Measurements from ENCODE around the gene TRIM45.

Gene TRIM45

GRCh38 chr1:117128323-117129079 lies 7.0 kb upstream of the TRIM45 start:
- H3K36me3 ChIP-seq = no peaks in the 10 kb centered on the region
- no peaks in the 10 kb centered on the region for H3K4me1 ChIP-seq
- no peaks in the 10 kb centered on the region for H3K9me3 ChIP-seq
- DNase-seq = no peak
- intact Hi-C loops (cut with DNase I; ENCODE audit: low total_unique reads) = loop anchor here (2.0 kb wide), 1 partner anchor 62 kb away; no protein-coding TSS in a partner anchor
- no peak overlapping the region for H3K27ac ChIP-seq
- TF ChIP-seq, protein P1, sequence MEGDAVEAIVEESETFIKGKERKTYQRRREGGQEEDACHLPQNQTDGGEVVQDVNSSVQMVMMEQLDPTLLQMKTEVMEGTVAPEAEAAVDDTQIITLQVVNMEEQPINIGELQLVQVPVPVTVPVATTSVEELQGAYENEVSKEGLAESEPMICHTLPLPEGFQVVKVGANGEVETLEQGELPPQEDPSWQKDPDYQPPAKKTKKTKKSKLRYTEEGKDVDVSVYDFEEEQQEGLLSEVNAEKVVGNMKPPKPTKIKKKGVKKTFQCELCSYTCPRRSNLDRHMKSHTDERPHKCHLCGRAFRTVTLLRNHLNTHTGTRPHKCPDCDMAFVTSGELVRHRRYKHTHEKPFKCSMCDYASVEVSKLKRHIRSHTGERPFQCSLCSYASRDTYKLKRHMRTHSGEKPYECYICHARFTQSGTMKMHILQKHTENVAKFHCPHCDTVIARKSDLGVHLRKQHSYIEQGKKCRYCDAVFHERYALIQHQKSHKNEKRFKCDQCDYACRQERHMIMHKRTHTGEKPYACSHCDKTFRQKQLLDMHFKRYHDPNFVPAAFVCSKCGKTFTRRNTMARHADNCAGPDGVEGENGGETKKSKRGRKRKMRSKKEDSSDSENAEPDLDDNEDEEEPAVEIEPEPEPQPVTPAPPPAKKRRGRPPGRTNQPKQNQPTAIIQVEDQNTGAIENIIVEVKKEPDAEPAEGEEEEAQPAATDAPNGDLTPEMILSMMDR (IDR thresholded peaks at IDR 0.05) = peak; percentile 50 to 51
- H3K27me3 ChIP-seq = no peaks in the 10 kb centered on the region
- H3K4me3 ChIP-seq = no peak overlapping the region

DNA sequence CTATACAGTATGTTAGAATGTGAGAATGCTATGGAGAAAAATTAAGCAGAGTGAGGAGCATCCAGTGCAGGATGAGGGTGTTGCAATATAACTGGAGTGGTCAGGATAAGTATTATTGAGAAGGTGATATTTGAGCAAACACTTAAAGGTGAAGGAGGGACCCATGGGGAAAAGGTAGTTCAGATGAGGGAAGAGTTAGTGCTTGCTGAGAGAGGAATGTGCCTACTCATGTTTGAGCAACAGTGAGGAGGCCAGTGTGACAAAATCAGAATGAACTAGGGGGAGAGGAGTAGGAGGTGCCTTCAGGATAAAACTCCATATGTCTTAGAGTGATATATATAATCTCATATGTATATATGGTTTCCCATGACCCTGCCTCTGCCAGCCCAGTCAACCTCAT lies 6.2 kb upstream of the TRIM45 start:
- no peak for DNase-seq
- H3K27me3 ChIP-seq = no peaks in the 10 kb centered on the region
- H3K9me3 ChIP-seq = no peaks in the 10 kb centered on the region
- H3K27ac ChIP-seq = no peak overlapping the region
- H3K36me3 ChIP-seq = no peaks in the 10 kb centered on the region
- TF ChIP-seq, protein P1 (IDR thresholded peaks at IDR 0.05) = no peak
- no peaks in the 10 kb centered on the region for H3K4me1 ChIP-seq
- intact Hi-C loops (cut with DNase I; ENCODE audit: low total_unique reads) = loop anchor here (2.0 kb wide), 1 partner anchor 61 kb away; no protein-coding TSS in a partner anchor
- no peak overlapping the region for H3K4me3 ChIP-seq

DNA sequence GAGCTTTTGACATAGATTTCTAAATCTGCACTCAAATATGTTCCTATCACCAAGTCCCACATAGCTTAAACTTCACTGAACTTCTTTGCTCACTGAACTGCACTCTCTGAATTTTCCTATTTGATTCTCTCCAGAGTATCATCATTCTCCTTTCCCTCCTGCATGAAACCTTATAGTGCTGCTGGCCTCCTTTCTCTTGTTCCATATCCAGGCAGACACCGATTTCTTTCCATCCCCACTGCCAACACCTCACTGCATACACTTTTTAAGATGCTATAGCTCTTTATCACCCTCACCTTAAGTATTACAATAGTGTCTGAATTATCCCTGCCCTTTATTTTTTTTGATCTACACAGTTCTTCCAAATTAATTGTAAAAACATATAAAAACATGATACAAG lies 3.1 kb upstream of the TRIM45 start:
- Histone ChIP-seq H3K36me3 (no peaks in the 10 kb centered on the region), H3K9me3 (no peaks in the 10 kb centered on the region), H3K4me3 (no peak overlapping the region), H3K4me1 (peaks cover 0 to 12% (median 8%) of the 10 kb centered on the region in 4 donors), H3K27me3 (no peaks in the 10 kb centered on the region), H3K27ac (no peak overlapping the region)
- TF ChIP-seq, protein P1 (IDR thresholded peaks at IDR 0.05) = no peak
- no peak for DNase-seq
- intact Hi-C loops (cut with DNase I; ENCODE audit: low total_unique reads) = loop anchor here (5.0 kb wide), 1 partner anchor 483 kb away; the partner anchor contains the start of gene TENT5C

GRCh38 chr1:117123274-117123673 lies 1.7 kb upstream of the TRIM45 start:
- TF ChIP-seq, protein P1 (IDR thresholded peaks at IDR 0.05) = no peak
- no peaks in the 10 kb centered on the region for H3K36me3 ChIP-seq
- no peak overlapping the region for H3K27ac ChIP-seq
- no peak for DNase-seq
- H3K9me3 ChIP-seq = no peaks in the 10 kb centered on the region
- H3K27me3 ChIP-seq = no peaks in the 10 kb centered on the region
- intact Hi-C loops (cut with DNase I; ENCODE audit: low total_unique reads) = loop anchor here (5.0 kb wide), 1 partner anchor 484 kb away; the partner anchor contains the start of gene TENT5C
- H3K4me1 ChIP-seq = peaks cover 0 to 12% (median 8%) of the 10 kb centered on the region in 4 donors
- H3K4me3 ChIP-seq = no peak overlapping the region

DNA sequence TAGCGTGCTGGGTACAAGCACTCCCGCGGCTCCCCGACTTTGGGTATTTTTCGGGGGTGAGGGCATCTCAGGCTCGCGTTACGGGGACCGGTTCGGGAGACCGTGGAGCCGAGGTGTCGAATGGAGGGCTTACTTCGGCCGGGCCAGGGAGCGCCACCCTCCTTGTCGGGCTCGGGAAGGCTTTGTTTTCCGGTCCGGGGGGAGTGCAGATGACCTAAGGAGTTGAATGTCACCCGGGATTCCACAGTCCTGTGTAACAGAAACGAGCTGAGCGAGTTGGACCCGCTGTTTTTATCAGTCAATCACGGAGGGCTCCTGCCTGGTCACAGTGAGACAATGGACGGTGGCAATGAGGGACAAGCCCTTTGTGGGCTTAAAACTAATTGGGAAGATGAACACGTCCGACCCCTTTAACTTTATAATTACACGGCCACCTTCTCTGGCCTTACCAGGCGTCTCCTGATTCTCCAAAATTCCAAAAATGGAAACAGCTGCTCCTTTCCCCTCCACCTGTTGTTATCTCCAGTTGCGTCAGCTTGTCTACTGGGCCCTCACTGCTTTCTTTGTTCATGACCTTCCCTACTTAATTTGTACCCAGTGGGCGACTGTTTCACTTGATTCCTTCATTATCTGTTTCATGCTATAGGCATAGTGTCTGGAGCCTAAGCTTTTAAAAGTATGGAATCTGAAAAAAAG lies 929 bp upstream of the TRIM45 start:
- H3K27ac ChIP-seq = peak overlapping the region; percentile 73 to 86
- H3K4me3 ChIP-seq = peak overlapping the region; percentile 75 to 76
- no peaks in the 10 kb centered on the region for H3K36me3 ChIP-seq
- peaks cover 0 to 14% (median 8%) of the 10 kb centered on the region in 4 donors for H3K4me1 ChIP-seq
- H3K9me3 ChIP-seq = no peaks in the 10 kb centered on the region
- TF ChIP-seq, protein P1 (IDR thresholded peaks at IDR 0.05) = no peak
- H3K27me3 ChIP-seq = no peaks in the 10 kb centered on the region
- intact Hi-C loops (cut with DNase I; ENCODE audit: low total_unique reads) = loop anchor here (5.0 kb wide), 1 partner anchor 485 kb away; the partner anchor contains the start of gene TENT5C
- DNase-seq = no peak

Measured in tibial artery (tissue), 4 donors.